Spinal cord (tissue), 10 donors: ENCODE measurements around the gene CDKL4. TPM values are rescaled to one million over a fixed set of nuclear protein-coding genes. Genes with fewer than 3 reads are reported as not detected.
"Not testable (repeated sequence)": the region's sequence is repeated elsewhere in the genome, so short reads cannot be mapped to it uniquely, and the experiment has no call there.

Source experiments
- DNase-seq, 6 donors: peaks; one replicate each; pipeline versions ENCODE4 v3.0.0 to v3.0.0-alpha.2; 2013 to 2015; ENCODE audit warnings: low spot score in 6 of 6, low read depth in 4 of 6
- H3K27ac ChIP-seq: one replicate; pipeline ENCODE4 v1.5.1; 2013; ENCODE audit warnings: low read depth, low read length, control low read depth
- H3K27me3 ChIP-seq: one replicate; pipeline ENCODE4 v1.6.1; 2013; ENCODE audit warnings: low read length; ENCODE audit not compliant: control insufficient read depth, insufficient read depth
- H3K36me3 ChIP-seq: one replicate; pipeline ENCODE4 v1.6.1; 2013; ENCODE audit warnings: low read length; ENCODE audit not compliant: control insufficient read depth, insufficient read depth
- H3K4me1 ChIP-seq: one replicate; pipeline ENCODE4 v1.6.1; 2013; ENCODE audit warnings: low read length; ENCODE audit not compliant: control insufficient read depth, insufficient read depth
- H3K4me3 ChIP-seq: one replicate; pipeline ENCODE4 v1.5.1; 2013; ENCODE audit warnings: low read depth, low read length, control low read depth
- H3K9me3 ChIP-seq: one replicate; pipeline ENCODE4 v1.6.1; 2013; ENCODE audit warnings: low read length; ENCODE audit not compliant: control insufficient read depth, insufficient read depth
- WGBS: methylation state at CpG from one replicate; pipeline ENCODE4 v1.1.5; 2013; ENCODE audit warnings: missing lambda C conversion rate; ENCODE audit not compliant: insufficient coverage; 5-methylcytosine and 5-hydroxymethylcytosine counted together
- polyA plus RNA-seq, 2 donors: library from polyadenylated mRNA; unstranded; fragments of 120-200 nt; gene quantifications; one replicate each; pipeline ENCODE4 v1.2.1, GENCODE V29; 2013; ENCODE audit not compliant: insufficient read length in 2 of 2
- total RNA-seq, 2 donors: library from RNA; depleted of rRNA in 1 of 2; stranded (reverse); fragments of 120-200 nt in 1 of 2; fragments of >200 nt in 1 of 2; gene quantifications; one replicate each; pipeline versions ENCODE4 v1.2.3 to v1.2.4, GENCODE V29; 2013 to 2014
- donor health status: healthy.

CDKL4 gene
- total and polyA plus RNA-seq, 4 donors: 1.2 to 9.1 (median 2.5) TPM

- Histone ChIP-seq H3K4me1 (no peaks in the 10 kb centered on the region), H3K27ac (no peak overlapping the region), H3K4me3 (no peak overlapping the region), H3K36me3 (peaks cover 16% of the 10 kb centered on the region), H3K27me3 (no peaks in the 10 kb centered on the region), H3K9me3 (no peaks in the 10 kb centered on the region)
- WGBS: 75% methylated on average over 1 of the region's 1 CpG
- no peak for DNase-seq
Measured at GRCh38 chr2:39264733-39265132, 21.0 kb upstream of the CDKL4 start.

- Histone ChIP-seq H3K27ac (no peak overlapping the region), H3K27me3 (no peaks in the 10 kb centered on the region), H3K36me3 (peaks cover 17% of the 10 kb centered on the region), H3K4me1 (no peaks in the 10 kb centered on the region), H3K9me3 (peaks cover 2% of the 10 kb centered on the region), H3K4me3 (no peak overlapping the region)
- no peak for DNase-seq
- WGBS: 95% methylated on average over 3 of the region's 4 CpGs
Measured at GRCh38 chr2:39260087-39260486, 16.3 kb upstream of the CDKL4 start.

GRCh38 chr2:39256040-39256439 is 12.3 kb upstream of the CDKL4 start:
- H3K4me3 ChIP-seq: no peak overlapping the region
- H3K27me3 ChIP-seq: no peaks in the 10 kb centered on the region
- no peak overlapping the region for H3K27ac ChIP-seq
- no peaks in the 10 kb centered on the region for H3K4me1 ChIP-seq
- H3K36me3 ChIP-seq: peaks cover 18% of the 10 kb centered on the region
- H3K9me3 ChIP-seq: peaks cover 2% of the 10 kb centered on the region
- DNase-seq: no peak

- Histone ChIP-seq H3K36me3 (peaks cover 14% of the 10 kb centered on the region), H3K9me3 (peaks cover 2% of the 10 kb centered on the region), H3K27ac (no peak overlapping the region), H3K4me3 (no peak overlapping the region), H3K27me3 (no peaks in the 10 kb centered on the region), H3K4me1 (no peaks in the 10 kb centered on the region)
- no peak for DNase-seq
- 97% methylated on average over 14 of the region's 18 CpGs for WGBS
Measured at GRCh38 chr2:39252888-39253518, 9.2 kb upstream of the CDKL4 start.

- Histone ChIP-seq H3K36me3 (no peaks in the 10 kb centered on the region), H3K27me3 (no peaks in the 10 kb centered on the region), H3K4me1 (no peaks in the 10 kb centered on the region), H3K9me3 (no peaks in the 10 kb centered on the region), H3K4me3 (no peak overlapping the region), H3K27ac (no peak overlapping the region)
- WGBS: 67% methylated on average over 1 of the region's 6 CpGs
- DNase-seq: no peak
Measured at GRCh38 chr2:39247512-39248043, 3.8 kb upstream of the CDKL4 start.

- H3K4me1 ChIP-seq: no peaks in the 10 kb centered on the region
- H3K27me3 ChIP-seq: no peaks in the 10 kb centered on the region
- H3K27ac ChIP-seq: no peak overlapping the region
- H3K4me3 ChIP-seq: no peak overlapping the region
- H3K36me3 ChIP-seq: no peaks in the 10 kb centered on the region
- H3K9me3 ChIP-seq: no peaks in the 10 kb centered on the region
- no peak for DNase-seq
- WGBS: 83% methylated on average over 1 of the region's 1 CpG
Measured at GRCh38 chr2:39246382-39246980, 2.7 kb upstream of the CDKL4 start.

- 86% methylated on average over 30 of the region's 31 CpGs for WGBS
- not testable (repeated sequence) for H3K27me3 ChIP-seq, H3K27ac ChIP-seq, H3K4me1 ChIP-seq, H3K36me3 ChIP-seq, H3K4me3 ChIP-seq, DNase-seq, H3K9me3 ChIP-seq
Measured at GRCh38 chr2:39244963-39245625, 1.3 kb upstream of the CDKL4 start.

GRCh38 chr2:39244241-39244862 is 582 bp upstream of the CDKL4 start:
- H3K36me3 ChIP-seq, H3K4me1 ChIP-seq, H3K9me3 ChIP-seq, H3K27ac ChIP-seq, H3K27me3 ChIP-seq, DNase-seq, H3K4me3 ChIP-seq: not testable (repeated sequence)
- WGBS: 89% methylated on average over 36 of the region's 39 CpGs

GRCh38 chr2:39241588-39241987 is 2.2 kb downstream of the CDKL4 start:
- Histone ChIP-seq H3K9me3 (no peaks in the 10 kb centered on the region), H3K36me3 (no peaks in the 10 kb centered on the region), H3K4me1 (no peaks in the 10 kb centered on the region), H3K4me3 (no peak overlapping the region), H3K27me3 (no peaks in the 10 kb centered on the region), H3K27ac (no peak overlapping the region)
- 40% methylated on average over 1 of the region's 4 CpGs for WGBS
- no peak for DNase-seq
